ENCODE data around the gene DENND1A. TPM values are rescaled to one million over a fixed set of nuclear protein-coding genes. Genes with fewer than 3 reads are reported as not detected.

The DENND1A gene
- total RNA-seq, 1 donor from 2014 or later: 37.3 TPM

GRCh38 chr9:123523001-123523400, 406.9 kb downstream of the DENND1A start:
- intact Hi-C loops (cut with DNase I): no loop called here

DNA sequence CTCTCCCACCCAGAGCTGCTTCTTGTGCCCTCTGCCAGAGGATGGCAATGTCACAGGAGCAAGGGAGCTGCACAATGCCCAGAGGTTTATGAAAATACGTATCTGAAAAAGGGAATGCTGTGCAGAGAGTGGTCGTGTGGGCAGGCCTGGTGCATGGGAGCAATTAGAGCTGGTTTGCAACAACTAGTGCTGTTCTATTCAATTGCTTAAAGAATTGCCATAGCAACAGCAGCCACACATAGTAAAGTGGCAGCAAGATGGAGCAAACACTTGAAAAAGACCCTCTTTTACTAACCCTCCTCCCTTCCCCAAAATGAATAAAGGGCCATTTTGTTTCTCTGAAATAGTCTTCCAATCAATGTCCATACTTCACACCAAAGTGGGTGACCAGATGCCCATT, 407.7 kb downstream of the DENND1A start:
- TF ChIP-seq, protein P1, sequence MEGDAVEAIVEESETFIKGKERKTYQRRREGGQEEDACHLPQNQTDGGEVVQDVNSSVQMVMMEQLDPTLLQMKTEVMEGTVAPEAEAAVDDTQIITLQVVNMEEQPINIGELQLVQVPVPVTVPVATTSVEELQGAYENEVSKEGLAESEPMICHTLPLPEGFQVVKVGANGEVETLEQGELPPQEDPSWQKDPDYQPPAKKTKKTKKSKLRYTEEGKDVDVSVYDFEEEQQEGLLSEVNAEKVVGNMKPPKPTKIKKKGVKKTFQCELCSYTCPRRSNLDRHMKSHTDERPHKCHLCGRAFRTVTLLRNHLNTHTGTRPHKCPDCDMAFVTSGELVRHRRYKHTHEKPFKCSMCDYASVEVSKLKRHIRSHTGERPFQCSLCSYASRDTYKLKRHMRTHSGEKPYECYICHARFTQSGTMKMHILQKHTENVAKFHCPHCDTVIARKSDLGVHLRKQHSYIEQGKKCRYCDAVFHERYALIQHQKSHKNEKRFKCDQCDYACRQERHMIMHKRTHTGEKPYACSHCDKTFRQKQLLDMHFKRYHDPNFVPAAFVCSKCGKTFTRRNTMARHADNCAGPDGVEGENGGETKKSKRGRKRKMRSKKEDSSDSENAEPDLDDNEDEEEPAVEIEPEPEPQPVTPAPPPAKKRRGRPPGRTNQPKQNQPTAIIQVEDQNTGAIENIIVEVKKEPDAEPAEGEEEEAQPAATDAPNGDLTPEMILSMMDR (IDR thresholded peaks at IDR 0.05): no peak
- H3K36me3 ChIP-seq: no peaks in the 10 kb centered on the region
- H3K27me3 ChIP-seq: no peaks in the 10 kb centered on the region
- no peak for DNase-seq (ENCODE audit: low spot score in 2 of 2)
- H3K4me3 ChIP-seq: no peak overlapping the region
- H3K9me3 ChIP-seq: no peaks in the 10 kb centered on the region
- H3K27ac ChIP-seq: no peak overlapping the region
- no peaks in the 10 kb centered on the region for H3K4me1 ChIP-seq
- intact Hi-C loops (cut with DNase I): no loop called here

More at GRCh38 chr9:123523001-123523400, 406.9 kb downstream of the DENND1A start:
- TF ChIP-seq, protein P1 (IDR thresholded peaks at IDR 0.05): no peak
- Histone ChIP-seq H3K9me3 (no peaks in the 10 kb centered on the region), H3K4me1 (no peaks in the 10 kb centered on the region), H3K36me3 (no peaks in the 10 kb centered on the region), H3K27ac (no peak overlapping the region), H3K27me3 (no peaks in the 10 kb centered on the region), H3K4me3 (no peak overlapping the region)
- no peak for DNase-seq (ENCODE audit: low spot score in 2 of 2)

DNA sequence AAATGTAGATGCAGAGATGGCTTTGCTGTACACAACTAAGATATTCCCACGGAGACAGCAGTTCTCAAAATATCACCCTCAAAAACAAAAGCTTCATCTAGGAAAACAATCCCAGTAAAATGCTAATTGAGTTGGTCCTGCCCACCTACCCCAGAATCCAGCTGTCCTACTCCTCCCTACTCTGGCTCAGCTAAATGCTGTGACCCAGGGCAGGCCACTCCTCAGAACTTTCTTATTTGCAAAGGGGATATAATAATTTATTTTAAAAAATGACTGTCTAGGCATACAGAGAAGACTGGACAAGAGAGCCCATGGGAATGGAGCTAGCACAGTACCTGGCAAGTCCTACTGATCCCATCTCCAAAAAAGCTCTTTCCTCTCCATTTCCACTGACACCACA, 411.6 kb downstream of the DENND1A start:
- Histone ChIP-seq H3K4me1 (no peaks in the 10 kb centered on the region), H3K27me3 (no peaks in the 10 kb centered on the region), H3K4me3 (no peak overlapping the region), H3K27ac (no peak overlapping the region), H3K9me3 (no peaks in the 10 kb centered on the region), H3K36me3 (peaks cover 0 to 3% of the 10 kb centered on the region in 2 donors)
- TF ChIP-seq, protein P1 (IDR thresholded peaks at IDR 0.05): no peak
- intact Hi-C loops (cut with DNase I): no loop called here
- DNase-seq (ENCODE audit: low spot score in 2 of 2): no peak

DNA sequence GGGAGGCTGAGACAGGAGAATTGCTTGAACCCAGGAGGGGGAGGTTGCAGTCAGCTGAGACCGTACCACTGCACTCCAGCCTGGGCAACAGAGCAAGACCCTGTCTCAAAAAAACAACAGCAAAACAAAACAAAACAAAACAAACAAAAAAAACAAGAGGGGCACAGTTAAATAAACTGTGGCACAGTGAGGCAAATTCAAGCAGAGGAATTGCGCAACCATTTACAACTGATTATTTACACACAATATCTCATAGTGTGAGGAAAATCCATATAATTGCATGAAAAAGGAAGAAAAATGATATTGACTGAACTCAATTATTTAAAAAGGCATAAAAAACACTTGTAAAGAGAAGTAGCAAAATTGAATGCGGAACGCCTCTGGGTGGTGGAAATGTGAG, 412.4 kb downstream of the DENND1A start:
- no peaks in the 10 kb centered on the region for H3K4me1 ChIP-seq
- no peak overlapping the region for H3K27ac ChIP-seq
- no peaks in the 10 kb centered on the region for H3K9me3 ChIP-seq
- TF ChIP-seq, protein P1 (IDR thresholded peaks at IDR 0.05): no peak
- H3K36me3 ChIP-seq: peaks cover 0 to 5% of the 10 kb centered on the region in 2 donors
- H3K27me3 ChIP-seq: no peaks in the 10 kb centered on the region
- DNase-seq (ENCODE audit: low spot score in 2 of 2): no peak
- H3K4me3 ChIP-seq: no peak overlapping the region
- intact Hi-C loops (cut with DNase I): no loop called here

DNA sequence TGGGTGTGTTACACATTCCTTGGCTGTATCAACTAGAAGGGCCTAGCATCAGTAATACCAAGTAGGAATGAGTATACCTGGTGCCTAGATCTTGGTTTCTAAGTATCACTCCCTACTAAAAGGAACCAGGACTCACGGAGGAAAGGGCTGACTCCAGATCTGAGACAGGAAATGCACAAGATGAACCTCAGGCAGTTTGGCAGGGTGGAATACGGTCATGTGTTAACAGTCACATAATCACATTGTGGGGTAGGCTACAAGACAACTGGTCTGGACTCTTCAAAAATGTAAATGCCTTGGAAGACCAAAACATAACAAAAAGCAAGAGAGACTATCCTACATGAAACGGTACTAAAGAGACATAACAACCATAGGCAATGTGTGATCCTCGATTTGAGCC, 415.2 kb downstream of the DENND1A start:
- Histone ChIP-seq H3K9me3 (no peaks in the 10 kb centered on the region), H3K4me3 (no peak overlapping the region), H3K27me3 (no peaks in the 10 kb centered on the region), H3K36me3 (peaks cover 0 to 5% of the 10 kb centered on the region in 2 donors), H3K4me1 (no peaks in the 10 kb centered on the region), H3K27ac (no peak overlapping the region)
- TF ChIP-seq, protein P1 (IDR thresholded peaks at IDR 0.05): no peak
- intact Hi-C loops (cut with DNase I): no loop called here
- no peak for DNase-seq (ENCODE audit: low spot score in 2 of 2)

GRCh38 chr9:123513554-123513953, 416.4 kb downstream of the DENND1A start:
- Histone ChIP-seq H3K27me3 (no peaks in the 10 kb centered on the region), H3K4me3 (no peak overlapping the region), H3K27ac (no peak overlapping the region), H3K4me1 (no peaks in the 10 kb centered on the region), H3K9me3 (no peaks in the 10 kb centered on the region), H3K36me3 (peaks cover 0 to 5% of the 10 kb centered on the region in 2 donors)
- intact Hi-C loops (cut with DNase I): no loop called here
- DNase-seq (ENCODE audit: low spot score in 2 of 2): no peak
- TF ChIP-seq, protein P1 (IDR thresholded peaks at IDR 0.05): no peak

Measured in ascending aorta (tissue), 2 donors.